HG03045 (cell line): Measurements from ENCODE around the gene ZMIZ1.
A peak's percentile ranks its signal among the peaks of the same experiment; 100 is the strongest.
"Not testable (repeated sequence)": the region's sequence is repeated elsewhere in the genome, so short reads cannot be mapped to it uniquely, and the experiment has no call there.

Experiments
- ATAC-seq: cut with Tn5 transposase; IDR thresholded peaks from one replicate; pipeline ENCODE4 v1.9.1; 2021; ENCODE audit warnings: mild to moderate bottlenecking, moderate library complexity; ENCODE audit not compliant: unreplicated experiment

ZMIZ1 gene

DNA sequence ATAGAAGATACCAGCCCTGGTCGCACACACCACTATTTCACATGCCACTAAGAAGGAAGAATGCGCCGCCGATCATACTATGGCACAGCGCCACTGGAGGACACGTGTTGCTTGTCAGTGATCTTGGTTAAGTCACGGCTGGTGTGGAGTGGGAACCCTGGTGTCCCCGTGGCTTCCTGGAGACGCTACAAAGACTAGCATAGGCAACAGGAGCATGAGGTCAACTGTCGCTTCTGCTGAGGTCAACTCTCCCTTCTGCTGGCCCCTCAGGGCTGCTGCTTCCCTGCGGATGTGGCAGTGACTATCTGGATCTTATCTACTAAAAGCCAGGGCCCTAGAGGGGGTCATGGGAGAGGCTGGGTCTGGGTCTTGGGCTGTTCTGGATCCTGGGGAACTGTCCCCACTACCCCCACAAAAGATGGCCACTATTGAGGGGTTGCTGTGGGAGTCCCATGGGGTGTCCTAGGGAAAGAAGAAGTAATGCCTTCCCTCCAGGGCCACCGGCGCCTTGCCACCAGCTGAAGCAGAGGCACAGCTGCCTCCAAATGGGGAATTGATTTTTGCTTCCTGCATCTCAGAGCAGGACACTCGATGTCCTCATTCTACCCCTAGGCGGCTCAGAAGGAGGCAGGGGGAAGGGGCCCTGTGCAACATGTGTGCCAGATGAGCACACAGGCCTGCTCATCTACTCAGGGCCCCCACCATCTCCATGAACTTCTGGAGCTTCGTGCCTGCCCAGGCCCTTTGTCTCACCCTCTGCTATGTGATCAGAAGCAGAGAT lies 201.9 kb downstream of the ZMIZ1 start:
- ATAC-seq: no peak

GRCh38 chr10:79272353-79272752 lies 203.6 kb downstream of the ZMIZ1 start:
- ATAC-seq: no peak

DNA sequence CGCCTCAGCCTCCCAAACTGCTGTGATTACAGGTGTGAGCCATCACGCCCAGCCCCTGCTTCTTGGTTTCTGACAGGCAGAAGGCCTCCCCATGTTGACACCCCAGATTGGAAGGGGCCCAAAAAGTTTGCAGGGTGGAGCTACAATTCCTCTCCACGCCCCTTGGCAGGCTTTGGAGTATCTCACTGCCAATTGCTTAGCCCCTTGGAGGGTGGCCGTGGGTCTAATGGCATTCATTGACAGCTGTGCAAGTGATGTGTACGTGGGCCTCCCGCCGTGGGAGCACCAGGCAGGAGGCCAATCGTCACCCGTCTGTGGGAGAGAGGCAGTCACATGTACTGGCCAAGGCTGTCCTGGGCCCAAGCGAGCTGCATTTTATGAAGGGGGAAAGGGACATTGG lies 204.8 kb downstream of the ZMIZ1 start:
- no peak for ATAC-seq

DNA sequence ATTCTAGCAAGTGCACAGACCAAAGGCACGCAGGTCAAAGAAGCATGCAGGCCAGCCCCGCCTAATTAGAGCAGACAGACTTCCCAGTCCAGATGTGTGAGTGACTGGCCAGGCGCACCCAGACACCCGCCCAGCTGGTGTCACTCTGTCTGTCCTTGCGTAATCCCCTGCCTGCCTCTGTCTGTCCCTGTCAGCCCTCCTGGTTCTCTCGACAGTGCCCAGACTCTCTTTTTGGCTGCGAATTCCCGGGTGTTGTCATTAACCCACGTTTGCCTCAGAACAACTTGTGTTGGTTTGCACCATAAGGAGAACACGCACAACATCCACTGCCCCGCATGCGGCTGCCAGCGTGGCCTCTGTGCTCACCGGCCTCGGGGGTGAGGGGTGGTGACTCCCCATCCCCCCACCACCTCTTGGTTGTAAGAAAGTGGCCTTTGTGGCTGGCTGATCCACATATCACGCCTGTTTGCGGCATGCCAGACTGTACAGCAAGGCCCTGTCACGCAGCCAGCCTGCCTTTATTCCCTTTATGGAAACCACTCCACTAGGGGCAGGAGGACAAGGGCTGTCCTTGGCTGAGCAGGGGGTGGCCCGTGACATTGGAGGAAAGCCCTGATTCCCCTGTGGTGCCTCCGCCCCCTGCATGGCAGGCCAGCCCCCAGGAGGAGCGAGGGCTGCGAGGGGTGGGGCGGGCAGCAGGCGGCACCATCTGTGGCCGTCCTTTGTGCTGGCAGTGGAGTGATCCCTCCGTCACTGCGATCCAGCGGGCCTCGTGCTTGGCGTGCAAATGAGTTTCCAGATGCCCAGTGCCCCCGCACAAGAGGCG lies 205.7 kb downstream of the ZMIZ1 start:
- ATAC-seq: no peak

DNA sequence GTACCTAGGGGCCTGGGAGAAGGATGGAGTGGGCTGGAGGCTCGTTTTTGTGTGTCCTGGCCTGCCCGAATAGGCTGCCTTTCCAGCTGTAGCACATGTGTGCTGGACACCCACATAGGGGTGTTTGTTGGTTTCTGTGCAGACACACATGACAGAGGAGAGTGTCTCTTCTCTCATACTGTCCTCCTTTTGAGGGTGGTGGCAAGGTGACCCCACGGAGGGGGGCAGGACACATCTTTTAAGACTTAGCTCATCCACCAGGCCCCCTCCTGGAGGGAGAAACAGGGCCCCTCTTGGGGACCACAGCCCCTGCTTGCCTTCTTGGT lies 206.3 kb downstream of the ZMIZ1 start:
- ATAC-seq: no peak

DNA sequence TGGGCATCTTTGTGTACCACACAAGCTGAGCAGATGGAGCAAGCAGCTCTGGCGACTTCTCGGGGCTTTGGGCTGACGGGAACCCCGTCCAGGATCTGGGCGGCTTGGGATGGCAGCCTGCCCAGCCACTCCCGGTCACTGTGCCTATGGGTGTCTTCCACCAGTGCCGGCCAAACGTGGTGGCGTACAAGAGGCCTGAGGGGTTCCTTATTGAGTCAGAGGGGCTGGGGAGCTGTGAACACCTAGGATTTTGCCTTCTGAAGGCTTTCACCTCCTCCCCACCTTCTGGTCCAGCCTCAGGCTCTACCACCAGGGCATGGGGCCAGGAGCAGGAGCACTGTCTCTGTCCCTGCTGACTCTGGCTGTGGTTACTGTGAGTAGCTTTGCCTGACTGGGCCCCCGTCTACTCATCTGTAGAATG lies 206.7 kb downstream of the ZMIZ1 start:
- no peak for ATAC-seq

DNA sequence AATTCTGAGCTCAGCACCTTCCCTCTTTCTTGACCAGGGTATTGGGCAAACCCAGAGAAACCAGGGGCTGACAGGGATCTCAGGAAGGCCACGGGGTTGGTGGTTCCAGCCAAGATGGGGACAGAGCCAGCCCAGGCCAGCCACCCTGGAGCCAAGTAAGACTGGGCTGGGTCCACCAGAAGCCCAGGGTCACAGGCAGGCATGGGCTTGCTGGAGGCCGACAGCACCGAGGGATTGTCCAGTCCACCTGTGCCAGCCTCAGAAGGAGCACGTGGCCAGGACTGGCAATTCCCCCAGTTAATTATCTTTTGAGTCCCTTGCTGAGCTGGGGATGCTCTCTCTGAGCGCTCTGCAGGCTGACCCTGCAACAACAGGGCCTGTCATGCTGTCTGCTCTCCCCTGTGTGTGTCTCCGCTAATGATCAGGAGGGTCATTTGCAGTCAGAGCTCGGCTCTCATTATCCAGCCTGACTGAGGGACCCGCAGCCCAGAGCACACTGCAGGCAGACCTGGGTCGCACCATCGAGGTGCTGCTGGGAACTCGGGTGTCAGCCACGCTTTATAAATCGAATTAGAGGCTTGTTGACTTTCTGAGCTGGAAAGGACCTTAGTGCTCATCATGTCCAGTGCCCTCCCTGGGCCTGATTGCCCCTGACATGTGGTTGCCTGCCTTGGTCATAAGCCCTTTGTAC lies 209.0 kb downstream of the ZMIZ1 start:
- ATAC-seq: no peak

GRCh38 chr10:79279047-79279446 lies 210.3 kb downstream of the ZMIZ1 start:
- not testable (repeated sequence) for ATAC-seq

DNA sequence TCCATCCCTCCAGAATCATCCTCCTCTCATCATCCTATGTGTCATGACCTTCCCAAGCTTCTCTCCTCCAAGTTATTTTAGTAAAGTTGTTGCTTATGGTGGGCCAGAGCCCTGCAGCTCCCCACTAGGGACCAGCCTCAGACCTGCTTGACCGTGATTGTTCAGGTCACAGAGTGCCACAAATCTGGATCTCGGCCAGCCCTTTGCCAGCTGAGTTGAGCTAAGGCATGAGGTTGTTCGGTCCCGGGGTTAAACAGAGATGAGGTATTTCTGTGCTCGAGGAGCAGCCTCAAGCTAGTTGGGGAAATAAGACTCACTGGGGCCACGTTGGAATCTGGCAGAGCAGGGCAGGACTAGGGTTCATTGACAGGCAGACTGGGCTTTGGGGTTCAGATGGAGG lies 212.2 kb downstream of the ZMIZ1 start:
- ATAC-seq: no peak

DNA sequence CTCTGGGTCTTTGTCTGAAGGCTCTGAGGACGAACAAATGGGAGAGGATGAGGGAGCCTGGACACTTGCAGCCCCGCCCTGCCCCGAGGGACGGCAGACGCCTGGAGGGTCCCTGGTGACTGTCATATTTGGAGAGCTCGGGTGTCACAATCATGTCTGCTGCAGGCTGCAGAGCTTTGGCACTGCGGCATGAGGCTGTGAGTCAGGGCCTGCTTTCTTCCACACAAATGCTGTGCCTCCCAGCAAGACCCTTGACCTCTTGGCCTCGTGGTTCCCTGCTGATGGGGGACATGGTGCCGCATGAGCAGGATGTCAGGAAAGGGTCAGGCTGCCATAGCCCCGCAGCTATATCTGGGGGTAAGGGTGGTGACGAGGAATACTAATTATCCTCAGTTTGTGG lies 213.6 kb downstream of the ZMIZ1 start:
- no peak for ATAC-seq

GRCh38 chr10:79283616-79284015 lies 214.8 kb downstream of the ZMIZ1 start:
- no peak for ATAC-seq

GRCh38 chr10:79284158-79284871 lies 215.5 kb downstream of the ZMIZ1 start:
- ATAC-seq: no peak

GRCh38 chr10:79285315-79286197 lies 216.8 kb downstream of the ZMIZ1 start:
- ATAC-seq: peak; percentile 63

DNA sequence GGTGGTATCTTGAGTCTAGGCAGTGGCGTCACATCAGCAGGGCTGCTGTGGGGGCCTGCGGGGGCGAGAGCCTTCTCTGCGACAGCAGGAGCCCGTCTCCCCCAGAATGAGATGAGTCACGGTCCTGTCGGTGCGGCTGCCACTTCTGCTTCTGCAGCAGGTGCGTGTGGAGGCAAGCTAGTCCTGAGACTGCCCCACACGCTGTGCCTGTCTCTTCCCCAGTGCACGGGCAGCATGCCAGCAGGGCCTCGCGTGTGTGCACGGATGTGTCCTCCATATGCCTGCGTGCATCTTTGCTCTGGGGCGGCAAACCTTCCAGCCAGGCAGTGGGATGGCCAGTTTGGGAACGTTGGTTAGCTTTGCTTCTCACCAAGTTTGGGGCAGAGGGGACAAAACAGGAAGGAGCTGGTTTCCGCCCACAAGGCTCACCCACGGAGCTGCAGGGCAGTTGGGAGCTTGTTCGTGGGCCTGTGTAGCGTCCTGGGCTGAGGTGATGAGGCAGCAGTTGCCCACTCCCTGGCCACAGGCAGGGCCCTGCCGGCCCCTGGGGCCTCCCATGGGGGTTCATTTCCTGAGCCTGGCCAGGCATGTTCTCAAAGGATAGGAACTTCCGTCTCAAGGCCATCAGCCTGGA lies 217.7 kb downstream of the ZMIZ1 start:
- peak; percentile 83 for ATAC-seq

DNA sequence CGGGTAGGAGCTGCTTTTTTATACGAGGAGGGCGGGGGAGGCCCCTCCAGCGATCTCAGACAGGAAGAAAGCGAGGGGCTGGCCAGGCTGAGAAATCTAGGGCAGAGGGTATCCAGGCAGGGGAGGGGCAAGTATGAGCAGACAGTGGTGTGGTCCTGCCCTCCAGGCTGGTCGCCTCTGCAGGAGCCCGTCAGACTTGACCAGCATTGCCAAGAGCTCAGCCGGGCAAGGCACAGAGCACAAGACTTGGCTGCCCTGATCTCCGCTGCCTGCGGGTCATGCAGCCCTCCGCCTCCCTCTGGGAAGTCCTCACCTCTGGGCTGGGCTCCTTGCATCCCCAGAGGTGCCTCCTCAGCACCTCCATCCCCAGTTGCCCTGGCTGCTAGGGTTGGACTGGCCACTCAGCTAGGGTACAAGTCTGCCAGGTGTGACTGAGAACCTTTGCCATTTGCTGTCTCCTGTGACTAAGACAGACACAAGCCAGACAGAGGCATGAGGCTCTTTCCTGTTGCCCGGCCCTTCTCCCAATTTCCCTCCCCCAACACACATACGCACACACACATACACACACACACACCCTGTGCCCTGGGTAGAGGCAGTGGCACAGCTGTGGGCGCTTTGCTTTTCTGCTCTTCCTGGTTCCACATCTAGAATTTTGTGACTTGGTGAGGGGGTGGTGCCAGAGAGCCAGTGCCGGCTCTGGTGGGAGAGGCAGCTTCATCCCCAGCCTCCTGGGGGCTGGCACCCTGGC lies 219.4 kb downstream of the ZMIZ1 start:
- no peak for ATAC-seq

GRCh38 chr10:79289801-79290200 lies 221.0 kb downstream of the ZMIZ1 start:
- no peak for ATAC-seq

- no peak for ATAC-seq
These were observed 223.4 kb downstream of the ZMIZ1 start for GRCh38 chr10:79292026-79292766.
